GM12878 (cell line): ENCODE results near the gene LBHD1. TPM values are rescaled to one million over a fixed set of nuclear protein-coding genes. Genes with fewer than 3 reads are reported as not detected.

Experiments used
- CEBPB ChIP-seq, 2 experiments: fragments of 150-350 bp in 1 of 2; IDR thresholded peaks; 2 replicates each; pipeline ENCODE4 v1.6.1; 2012 to 2014; ENCODE audit warnings: low read depth in 2 of 2, low read length in 2 of 2, borderline replicate concordance in 1 of 2, inconsistent platforms in 1 of 2
- CREM ChIP-seq: IDR thresholded peaks from 2 replicates; pipeline ENCODE4 v1.6.1; 2014; ENCODE audit warnings: antibody characterized with exemption, low read depth
- CTCF ChIP-seq, 3 experiments: IDR thresholded peaks in 2 of 3; conservative IDR thresholded peaks in 1 of 3; 2 replicates each; pipeline ENCODE4 v1.5.1; 2011; ENCODE audit warnings: low read depth in 3 of 3, low read length in 3 of 3, mild to moderate bottlenecking in 3 of 3, control low read depth in 2 of 3, moderate library complexity in 2 of 3, inconsistent platforms in 1 of 3, mixed read lengths in 1 of 3; ENCODE audit not compliant: control insufficient read depth in 2 of 3, insufficient read depth in 1 of 3; ENCODE audit errors: extremely low read depth in 1 of 3
- ETV6 ChIP-seq, 2 experiments: fragments of 450-650 bp in 1 of 2; IDR thresholded peaks in 1 of 2; conservative IDR thresholded peaks in 1 of 2; 2 replicates each; pipeline ENCODE4 v1.6.1; 2014; ENCODE audit warnings: antibody characterized with exemption in 1 of 2, borderline replicate concordance in 1 of 2, low read depth in 1 of 2, mild to moderate bottlenecking in 1 of 2, moderate library complexity in 1 of 2
- FOS ChIP-seq: IDR thresholded peaks from 3 replicates; pipeline ENCODE4 v1.6.1; 2011; ENCODE audit warnings: borderline replicate concordance; ENCODE audit not compliant: insufficient read length; ENCODE audit errors: extremely low read depth
- GATAD2B ChIP-seq: fragments of 450-650 bp; conservative IDR thresholded peaks from 2 replicates; pipeline ENCODE4 v1.6.1; 2017; ENCODE audit warnings: low read depth, mild to moderate bottlenecking, moderate library complexity
- IKZF1 ChIP-seq: fragments of 450-650 bp; conservative IDR thresholded peaks from 2 replicates; pipeline ENCODE4 v1.6.1; 2017; ENCODE audit warnings: antibody characterized with exemption, mild to moderate bottlenecking
- IKZF2 ChIP-seq, 2 experiments: fragments of 450-650 bp; IDR thresholded peaks; 2 replicates each; pipeline ENCODE4 v1.6.1; 2017; ENCODE audit warnings: mild to moderate bottlenecking in 2 of 2, moderate library complexity in 2 of 2
- MEF2B ChIP-seq: fragments of 450-650 bp; IDR thresholded peaks from 2 replicates; pipeline ENCODE4 v1.6.1; 2018; ENCODE audit warnings: mild to moderate bottlenecking, moderate library complexity; ENCODE audit not compliant: partially characterized antibody, poor library complexity, severe bottlenecking
- MTA2 ChIP-seq: fragments of 450-650 bp; IDR thresholded peaks from 2 replicates; pipeline ENCODE4 v1.6.1; 2016; ENCODE audit warnings: low read depth, mild to moderate bottlenecking, moderate library complexity
- MTA3 ChIP-seq: IDR thresholded peaks from 2 replicates; pipeline ENCODE4 v1.6.1; 2012; ENCODE audit warnings: low read length, inconsistent platforms, borderline replicate concordance
- MYB ChIP-seq: fragments of 150-350 bp; IDR thresholded peaks from 2 replicates; pipeline ENCODE4 v1.6.1; 2014; ENCODE audit warnings: mild to moderate bottlenecking, low read depth, low read length, borderline replicate concordance
- NFYB ChIP-seq: IDR thresholded peaks from 2 replicates; pipeline ENCODE4 v1.6.1; 2011; ENCODE audit warnings: low read depth, mild to moderate bottlenecking, low read length, improper control_type of control experiment, moderate library complexity; ENCODE audit not compliant: insufficient read depth
- NR2F1 ChIP-seq: fragments of 450-650 bp; conservative IDR thresholded peaks from 2 replicates; pipeline ENCODE4 v1.6.1; 2017; ENCODE audit warnings: mild to moderate bottlenecking
- PML ChIP-seq: IDR thresholded peaks from 2 replicates; pipeline ENCODE4 v1.6.1; 2012; ENCODE audit warnings: low read length, inconsistent platforms
- POLR2AphosphoS2 ChIP-seq: IDR thresholded peaks from 2 replicates; pipeline ENCODE4 v1.6.1; 2011; ENCODE audit warnings: low read depth, mild to moderate bottlenecking, low read length, improper control_type of control experiment, moderate library complexity
- RAD51 ChIP-seq: fragments of 450-650 bp; IDR thresholded peaks from 2 replicates; pipeline ENCODE4 v1.6.1; 2016; ENCODE audit warnings: moderate library complexity, mild to moderate bottlenecking, inconsistent platforms
- RB1 ChIP-seq: fragments of 450-650 bp; formaldehyde crosslinking; IDR thresholded peaks from 2 replicates; pipeline ENCODE4 v1.6.1; 2017; ENCODE audit warnings: mild to moderate bottlenecking, borderline replicate concordance
- SMARCA5 ChIP-seq: fragments of 450-650 bp; IDR thresholded peaks from 2 replicates; pipeline ENCODE4 v1.6.1; 2017; ENCODE audit warnings: mild to moderate bottlenecking
- SP1 ChIP-seq: IDR thresholded peaks from one replicate; pipeline ENCODE4 v1.6.1; 2011; ENCODE audit warnings: low read depth, low read length
- SPI1 ChIP-seq: IDR thresholded peaks from 2 replicates; pipeline ENCODE4 v1.6.1; 2011; ENCODE audit warnings: low read depth, mild to moderate bottlenecking, low read length, moderate library complexity, borderline replicate concordance; ENCODE audit not compliant: insufficient read depth
- ZBED1 ChIP-seq: IDR thresholded peaks from 2 replicates; pipeline ENCODE4 v1.6.1; 2016; ENCODE audit warnings: borderline replicate concordance
- ZBTB40 ChIP-seq: fragments of 450-650 bp; IDR thresholded peaks from 2 replicates; pipeline ENCODE4 v1.6.1; 2016; ENCODE audit warnings: mild to moderate bottlenecking, moderate library complexity, borderline replicate concordance
- ZNF217 ChIP-seq: fragments of 450-650 bp; IDR thresholded peaks from 2 replicates; pipeline ENCODE4 v1.6.1; 2017; ENCODE audit warnings: antibody characterized with exemption, mild to moderate bottlenecking
- ZNF24 ChIP-seq: fragments of 450-650 bp; IDR thresholded peaks from 2 replicates; pipeline ENCODE4 v1.6.1; 2017; ENCODE audit warnings: antibody characterized with exemption, mild to moderate bottlenecking
- polyA plus RNA-seq, 11 experiments: library from polyadenylated mRNA; depleted of rRNA in 4 of 11; unstranded in 6 of 11; stranded (reverse) in 5 of 11; fragments of >200 nt; fragmentation: Nextera tagmentation in 4 of 11; fragmentation: Illumina TruSeq in 1 of 11; extraction: Ambion mirVana in 4 of 11; extraction: Trizol in 1 of 11; gene quantifications; 1 replicate in 1 of 11; 2 replicates in 10 of 11; pipeline versions ENCODE4 v1.2.1 to v1.2.3, GENCODE V29; 2011 to 2016; ENCODE audit warnings: inconsistent platforms in 2 of 11, missing spikeins in 2 of 11, low read depth in 1 of 11
- total RNA-seq, 4 experiments: library from RNA; depleted of rRNA in 3 of 4; stranded (reverse); fragments of >200 nt in 3 of 4; fragmentation: Illumina TruSeq in 1 of 4; extraction: Trizol in 1 of 4; gene quantifications; 2 replicates each; pipeline versions ENCODE4 v1.2.1 to v1.2.3, GENCODE V29; 2013 to 2021

Gene LBHD1
- total and polyA plus RNA-seq, 10 of the 15 experiments (the other 5 are each of a cell fraction or from before 2014, with no cell fraction given) = 0.79 to 12.0 (median 7.6) TPM

- TF ChIP-seq MEF2B (no peak), MYB (no peak), CEBPB (IDR thresholded peaks at IDR 0.05; ENCODE audit: borderline replicate concordance in 1 of 2, low read depth in 2 of 2, low read length in 2 of 2) (no peak), MTA3 (no peak; the same call in 1 of the 2 replicates), NFYB (peak; percentile 85), CTCF (IDR thresholded peaks at IDR 0.05 in 2 of 3, conservative IDR thresholded peaks at IDR 0.05 in 1 of 3; ENCODE audit: control insufficient read depth in 2 of 3, extremely low read depth in 1 of 3, insufficient read depth in 1 of 3, low read depth in 3 of 3, low read length in 3 of 3) (no peak), IKZF1 (peak; percentile 70), IKZF2 (IDR thresholded peaks at IDR 0.05) (no peak; a peak in 1 of 4 replicates), SPI1 (no peak), RB1 (peak; percentile 76; the same call in 1 of the 2 replicates), PML (peak; percentile 81; the same call in 1 of the 2 replicates), ZNF217 (no peak), GATAD2B (peak; percentile 70), ETV6 (conservative IDR thresholded peaks at IDR 0.05 in 1 of 2, IDR thresholded peaks at IDR 0.05 in 1 of 2; ENCODE audit: borderline replicate concordance in 1 of 2, low read depth in 1 of 2) (no peak), SMARCA5 (no peak), MTA2 (peak; percentile 37; the same call in 1 of the 2 replicates), NR2F1 (peak; percentile 97), RAD51 (no peak), SP1 (peak; percentile 68), CREM (peak; percentile 83; the same call in 1 of the 2 replicates), FOS (no peak), ZBTB40 (peak; percentile 68; the same call in 1 of the 2 replicates), ZNF24 (no peak), ZBED1 (no peak; the same call in 1 of the 2 replicates), POLR2AphosphoS2 (peak; percentile 97)
Observed at GRCh38 chr11:62645946-62646824, 25.9 kb downstream of the LBHD1 start, which contains the start of gene GANAB (continued).
